K562 (cell line): ENCODE data around the gene TECPR2. TPM values are rescaled to one million over a fixed set of nuclear protein-coding genes. Genes with fewer than 3 reads are reported as not detected.
A peak's percentile ranks its signal among the peaks of the same experiment; 100 is the strongest.

Experiments
- ATAC-seq: fragments of 200-7000 bp; cut with Tn5 transposase; 3 replicates; pipeline ENCODE4 v1.9.1; 2020; ENCODE audit warnings: moderate library complexity
- BruUV-seq: library from RNA; stranded (reverse); fragments of 400-500 nt; replicated peaks from 2 replicates; lab custom pipeline; 2021; lab: Mats Ljungman, UMichigan
- CTCF ChIA-PET: fragments of 300-600 bp; formaldehyde crosslinking; extraction: SDS; loops from one replicate; lab custom pipeline; 2021; ENCODE audit warnings: low intra/inter-chr PET ratio; lab: Yijun Ruan, JAX
- POLR2A ChIA-PET: fragments of 300-600, 350-650 bp; sonication (Branson Sonifier 250); formaldehyde crosslinking; extraction: SDS; loops from one replicate; lab custom pipeline; 2021; ENCODE audit warnings: antibody characterized with exemption, inconsistent platforms; lab: Yijun Ruan, JAX
- DNase-seq, 4 experiments: peaks; one replicate each; pipeline versions ENCODE4 v3.0.0 to v3.0.0-alpha.2; 2011 to 2018; ENCODE audit warnings: low spot score in 3 of 4, mixed read lengths in 3 of 4; ENCODE audit errors: extremely low read depth in 1 of 4
- FAIRE-seq: peaks from 2 replicates; lab custom pipeline; 2011; peaks lifted over from hg19 to GRCh38; lab: Jason Lieb, UNC
- H2AFZ ChIP-seq: 2 replicates; pipeline ENCODE4 v1.6.0; 2011; ENCODE audit warnings: low read depth, low read length, control low read depth, inconsistent platforms
- H3K27ac ChIP-seq: fragments of 200-600 bp; 3 replicates; pipeline ENCODE4 v1.8.0; 2011; ENCODE audit warnings: low read depth, mild to moderate bottlenecking, control low read depth, inconsistent platforms, low read length, moderate library complexity, mixed read lengths; ENCODE audit errors: extremely low read depth
- H3K27me3 ChIP-seq, 2 experiments: fragments of 300-600 bp in 1 of 2; 2 replicates in 1 of 2; 3 replicates in 1 of 2; pipeline versions ENCODE4 v1.6.0 to v1.8.0; 2011; ENCODE audit warnings: inconsistent platforms in 2 of 2, low read length in 2 of 2, mild to moderate bottlenecking in 1 of 2, mixed read lengths in 1 of 2, moderate library complexity in 1 of 2; ENCODE audit not compliant: control insufficient read depth in 2 of 2, insufficient read depth in 2 of 2
- H3K36me3 ChIP-seq: fragments of 300-600 bp; 3 replicates; pipeline ENCODE4 v1.8.0; 2011; ENCODE audit warnings: mild to moderate bottlenecking, low read length, inconsistent platforms; ENCODE audit not compliant: control insufficient read depth, insufficient read depth
- H3K4me1 ChIP-seq, 2 experiments: fragments of 200-600 bp in 1 of 2; replicated peaks in 1 of 2; 2 replicates in 1 of 2; 3 replicates in 1 of 2; pipeline versions ENCODE4 v1.5.1 to v1.8.0; 2011; ENCODE audit warnings: inconsistent platforms in 2 of 2, low read length in 2 of 2, mild to moderate bottlenecking in 1 of 2, mixed read lengths in 1 of 2, moderate library complexity in 1 of 2; ENCODE audit not compliant: control insufficient read depth in 2 of 2, insufficient read depth in 2 of 2
- H3K4me2 ChIP-seq: 2 replicates; pipeline ENCODE4 v1.6.1; 2011; ENCODE audit warnings: low read length, control low read depth, inconsistent platforms, mixed read lengths; ENCODE audit not compliant: insufficient read depth
- H3K4me3 ChIP-seq: fragments of 200-600 bp; sonication (generic), shearing (Covaris generic); 2 replicates; pipeline ENCODE4 v1.5.1; 2016; ENCODE audit warnings: control low read depth, inconsistent platforms
- H3K79me2 ChIP-seq: fragments of 200-600 bp; 3 replicates; pipeline ENCODE4 v1.8.0; 2011; ENCODE audit warnings: low read length, inconsistent platforms; ENCODE audit not compliant: control insufficient read depth, insufficient read depth
- H3K9ac ChIP-seq, 2 experiments: 2 replicates each; pipeline versions ENCODE4 v1.6.0 to v1.6.1; 2011; ENCODE audit warnings: low read depth in 2 of 2, low read length in 2 of 2, control low read depth in 1 of 2, inconsistent platforms in 1 of 2, mild to moderate bottlenecking in 1 of 2, mixed read lengths in 1 of 2; ENCODE audit not compliant: insufficient read depth in 1 of 2
- H3K9me1 ChIP-seq: one replicate; pipeline ENCODE4 v1.6.0; 2011; ENCODE audit warnings: inconsistent platforms, mild to moderate bottlenecking, low read length, moderate library complexity; ENCODE audit not compliant: control insufficient read depth, insufficient read depth
- H3K9me3 ChIP-seq: replicated peaks from 2 replicates; pipeline ENCODE4 v1.5.1; 2011; ENCODE audit warnings: low read depth, low read length, inconsistent platforms; ENCODE audit not compliant: control insufficient read depth, insufficient read depth
- H4K20me1 ChIP-seq: replicated peaks from 2 replicates; pipeline ENCODE4 v1.6.1; 2011; ENCODE audit warnings: low read length, inconsistent platforms, mixed read lengths; ENCODE audit not compliant: control insufficient read depth, insufficient read depth
- KDM2B ChIP-seq: fragments of 250-450 bp; sonication (Bioruptor Pico); IDR thresholded peaks from 2 replicates; pipeline ENCODE4 v1.8.0; 2021; ENCODE audit warnings: mild to moderate bottlenecking, moderate library complexity
- KHSRP ChIP-seq: fragments of 450-650 bp; IDR thresholded peaks from 2 replicates; pipeline ENCODE4 v1.6.1; 2017
- ZNF274 ChIP-seq: IDR thresholded peaks from 2 replicates; pipeline ENCODE4 v1.6.1; 2011; ENCODE audit warnings: low read depth, mild to moderate bottlenecking, low read length, moderate library complexity, borderline replicate concordance
- ZNF644 ChIP-seq: fragments of 200-800 bp; sonication (Bioruptor generic); IDR thresholded peaks from 2 replicates; pipeline ENCODE4 v1.6.1; 2016; ENCODE audit warnings: low read depth, missing genetic modification characterization, missing compliant biosample characterization
- WGBS: fragments of 100-300 bp; shearing (Covaris generic); methylation state at CpG from one replicate; pipeline ENCODE4 v1.1.6; 2016; ENCODE audit warnings: low coverage, mixed read lengths; ENCODE audit not compliant: insufficient coverage; ENCODE audit errors: missing lambda C conversion rate; 5-methylcytosine and 5-hydroxymethylcytosine counted together
- in situ Hi-C: fragments of 300-500 bp; cut with MboI; formaldehyde crosslinking; loops from 4 replicates; pipeline ENCODE4 v1.15.0; 2018; ENCODE audit warnings: inconsistent platforms, mixed read lengths
- intact Hi-C: fragments of 100-400 bp; cut with micrococcal nuclease; formaldehyde crosslinking; loops from 2 replicates; pipeline ENCODE4 v1.14.2; 2022
- polyA plus RNA-seq, 8 experiments: library from polyadenylated mRNA; depleted of rRNA in 4 of 8; stranded (reverse) in 5 of 8; unstranded in 3 of 8; fragments of >200 nt; fragmentation: Nextera tagmentation in 2 of 8; fragmentation: Illumina TruSeq in 1 of 8; extraction: Ambion mirVana in 2 of 8; extraction: Trizol in 1 of 8; gene quantifications; 2 replicates each; pipeline versions ENCODE4 v1.2.1 to v1.2.3, GENCODE V29; 2011 to 2014; ENCODE audit warnings: inconsistent platforms in 1 of 8, missing spikeins in 1 of 8
- total RNA-seq, 7 experiments: library from RNA; depleted of rRNA in 6 of 7; stranded (reverse); fragments of >200 nt in 6 of 7; fragmentation: Illumina TruSeq in 2 of 7; extraction: Trizol in 2 of 7; gene quantifications; 2 replicates each; pipeline versions ENCODE4 v1.2.1 to v1.2.3, GENCODE V29; 2011 to 2021; ENCODE audit warnings: low replicate concordance in 1 of 7

Gene TECPR2
- total and polyA plus RNA-seq, 9 of the 15 experiments (the other 6 are each of a cell fraction or from before 2014, with no cell fraction given): 0.04 to 3.0 (median 0.83) TPM

- 0 out of 4 replicates have a peak overlapping the region, but pooled peaks of 1 of the 2 experiments have one; percentile 45 for H3K9ac ChIP-seq
- intact Hi-C loops: no loop called here
- CTCF ChIA-PET: no interaction called here
- peaks cover 18 to 52% of the 10 kb centered on the region in 2 experiments for H3K4me1 ChIP-seq
- TF ChIP-seq KDM2B (no peak), KHSRP (no peak), ZNF274 (no peak), ZNF644 (tag) (no peak)
- no peaks in the 10 kb centered on the region for H3K36me3 ChIP-seq
- no peaks in the 10 kb centered on the region for H3K27me3 ChIP-seq
- in situ Hi-C loops: no loop called here
- H3K4me2 ChIP-seq: no peak overlapping the region
- FAIRE-seq (no peak), ATAC-seq (no peak), DNase-seq (no peak)
- no peaks in the 10 kb centered on the region for H3K9me1 ChIP-seq
- H3K4me3 ChIP-seq: no peak overlapping the region
- no peaks in the 10 kb centered on the region for H3K79me2 ChIP-seq
- BruUV-seq: no TSS peak
- no peaks in the 10 kb centered on the region for H3K9me3 ChIP-seq
- WGBS: 82% methylated on average over 7 of the region's 43 CpGs
- H4K20me1 ChIP-seq: no peaks in the 10 kb centered on the region
- POLR2A ChIA-PET: interaction anchor here (0.6 kb wide), 1 partner anchor 15 kb away, joined by 3 read pairs; no protein-coding TSS in a partner anchor
- no peak overlapping the region for H2AFZ ChIP-seq
- H3K27ac ChIP-seq: no peak overlapping the region
These were observed 181.5 kb downstream of the TECPR2 start for GRCh38 chr14:102544046-102544746.
